Measurements from ENCODE around the gene MAGEA9B. TPM values are rescaled to one million over a fixed set of nuclear protein-coding genes. Genes with fewer than 3 reads are reported as not detected.

MAGEA9B gene
- total RNA-seq = not detected in 2 replicates

GRCh38 chrX:149587359-149587758, at the start of gene MAGEA9B:
Gene MAGEA9B (minus strand): TSS chrX:149587459. CDS start chrX:149583179, 4,280 bp downstream.

GRCh38 chrX:149631234-149632165, 44.2 kb upstream of the MAGEA9B start, which contains the start of gene TMEM185A:
Gene TMEM185A (minus strand): TSS chrX:149631792. CDS start chrX:149631580, 212 bp downstream.

GRCh38 chrX:149595214-149595613, 8.0 kb upstream of the MAGEA9B start, which contains the start of gene HSFX2:
Gene HSFX2 (minus strand): TSS chrX:149595314. CDS start chrX:149594700, 614 bp downstream.

GRCh38 chrX:149549701-149550100, 37.6 kb downstream of the MAGEA9B start, which contains the start of gene HSFX3:
Gene HSFX3 (minus strand): TSS chrX:149549924. CDS start chrX:149549852, 72 bp downstream.

GRCh38 chrX:149540621-149541520, 46.4 kb downstream of the MAGEA9B start, which contains the start of gene EOLA1:
Gene EOLA1 (plus strand): TSS chrX:149541012. CDS start chrX:149545631, 4,619 bp downstream.

Other genes with a start within 250 kb of the MAGEA9B start
- gene IDS, start 82.2 kb downstream of the MAGEA9B start, total RNA-seq = 15.7 and 35.0 TPM in 2 replicates
- gene EOLA1, start 46.4 kb downstream of the MAGEA9B start, total RNA-seq = 10.5 and 17.2 TPM in 2 replicates
- gene HSFX3, start 37.5 kb downstream of the MAGEA9B start, total RNA-seq = not detected in 2 replicates
- gene HSFX2, start 7.9 kb upstream of the MAGEA9B start, total RNA-seq = 0.16 TPM in 1 of 2 replicates, not detected in the other
- 10.2 and 23.7 TPM in 2 replicates for gene TMEM185A, start 44.3 kb upstream of the MAGEA9B start, total RNA-seq
- not detected in 2 replicates for gene MAGEA11, start 124.6 kb upstream of the MAGEA9B start, total RNA-seq
- 0.16 and 1.7 TPM in 2 replicates for gene HSFX1, start 186.6 kb upstream of the MAGEA9B start, total RNA-seq
- not detected in 2 replicates for gene MAGEA9, start 194.5 kb upstream of the MAGEA9B start, total RNA-seq

All from bladder microvascular endothelial cell (primary cell).